ENCODE results near the gene MYO18B.
A peak's percentile ranks its signal among the peaks of the same experiment; 100 is the strongest.
"Not testable (repeated sequence)": the region's sequence is repeated elsewhere in the genome, so short reads cannot be mapped to it uniquely, and the experiment has no call there.

MYO18B gene, protein sequence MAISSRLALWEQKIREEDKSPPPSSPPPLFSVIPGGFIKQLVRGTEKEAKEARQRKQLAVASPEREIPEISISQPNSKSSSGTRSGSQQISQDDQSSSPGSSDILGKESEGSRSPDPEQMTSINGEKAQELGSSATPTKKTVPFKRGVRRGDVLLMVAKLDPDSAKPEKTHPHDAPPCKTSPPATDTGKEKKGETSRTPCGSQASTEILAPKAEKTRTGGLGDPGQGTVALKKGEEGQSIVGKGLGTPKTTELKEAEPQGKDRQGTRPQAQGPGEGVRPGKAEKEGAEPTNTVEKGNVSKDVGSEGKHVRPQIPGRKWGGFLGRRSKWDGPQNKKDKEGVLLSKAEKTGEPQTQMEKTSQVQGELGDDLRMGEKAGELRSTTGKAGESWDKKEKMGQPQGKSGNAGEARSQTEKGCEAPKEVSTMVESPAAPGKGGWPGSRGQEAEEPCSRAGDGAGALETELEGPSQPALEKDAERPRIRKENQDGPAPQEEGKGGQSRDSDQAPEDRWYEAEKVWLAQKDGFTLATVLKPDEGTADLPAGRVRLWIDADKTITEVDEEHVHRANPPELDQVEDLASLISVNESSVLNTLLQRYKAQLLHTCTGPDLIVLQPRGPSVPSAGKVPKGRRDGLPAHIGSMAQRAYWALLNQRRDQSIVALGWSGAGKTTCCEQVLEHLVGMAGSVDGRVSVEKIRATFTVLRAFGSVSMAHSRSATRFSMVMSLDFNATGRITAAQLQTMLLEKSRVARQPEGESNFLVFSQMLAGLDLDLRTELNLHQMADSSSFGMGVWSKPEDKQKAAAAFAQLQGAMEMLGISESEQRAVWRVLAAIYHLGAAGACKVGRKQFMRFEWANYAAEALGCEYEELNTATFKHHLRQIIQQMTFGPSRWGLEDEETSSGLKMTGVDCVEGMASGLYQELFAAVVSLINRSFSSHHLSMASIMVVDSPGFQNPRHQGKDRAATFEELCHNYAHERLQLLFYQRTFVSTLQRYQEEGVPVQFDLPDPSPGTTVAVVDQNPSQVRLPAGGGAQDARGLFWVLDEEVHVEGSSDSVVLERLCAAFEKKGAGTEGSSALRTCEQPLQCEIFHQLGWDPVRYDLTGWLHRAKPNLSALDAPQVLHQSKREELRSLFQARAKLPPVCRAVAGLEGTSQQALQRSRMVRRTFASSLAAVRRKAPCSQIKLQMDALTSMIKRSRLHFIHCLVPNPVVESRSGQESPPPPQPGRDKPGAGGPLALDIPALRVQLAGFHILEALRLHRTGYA (N-terminal part only)

DNA sequence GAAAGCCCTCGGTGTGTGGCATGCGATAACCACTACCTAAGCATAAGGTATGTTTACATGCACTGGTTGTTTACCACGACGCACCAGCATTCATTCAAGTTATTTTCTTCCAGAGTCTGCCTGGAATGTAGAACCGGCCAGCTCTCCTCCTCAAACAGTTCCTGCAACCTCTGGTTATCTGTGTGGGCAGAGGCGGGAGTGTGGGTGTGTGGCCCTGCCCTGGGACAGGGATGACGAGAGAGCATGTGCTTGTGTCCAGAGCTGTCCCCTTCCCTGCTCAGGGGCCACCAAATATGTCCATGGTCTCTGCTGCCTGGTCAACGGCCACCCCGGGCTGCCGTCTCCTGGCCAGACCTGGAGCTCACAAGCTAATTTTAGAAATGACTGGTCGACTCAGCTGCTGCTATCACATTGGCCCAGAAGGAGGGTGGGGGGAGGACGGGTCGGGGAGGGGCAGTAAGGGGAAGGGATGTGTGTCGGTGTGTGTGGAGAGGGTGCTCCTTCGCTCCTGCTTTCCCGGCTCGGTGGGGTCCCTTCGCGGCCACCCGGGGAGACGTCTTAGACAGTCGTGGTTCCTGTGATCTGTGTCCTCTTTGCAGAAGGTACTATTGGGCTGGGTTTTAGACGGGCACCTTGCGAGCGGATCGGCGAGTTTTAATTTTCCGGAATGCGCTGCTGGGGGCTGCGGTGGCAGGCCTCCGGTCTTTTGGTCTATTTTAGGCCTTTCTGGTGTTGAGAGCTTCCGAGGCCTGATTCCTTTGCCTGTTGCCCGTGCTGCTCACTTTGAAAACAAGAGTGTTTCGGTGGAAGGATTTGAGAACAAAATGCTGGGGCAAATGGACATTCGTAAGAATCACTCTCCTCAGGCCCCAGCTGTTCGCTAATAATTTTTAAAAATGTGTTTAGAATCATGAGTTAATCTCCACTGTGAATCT, at the start of gene MYO18B:
Gene MYO18B, plus strand, starts transcription at position 497 of the 935 bp plus-strand sequence. CDS start 18,905 bp downstream, outside the sequence.
- DNase-seq: no peak

- no peak for DNase-seq
These were observed 49.4 kb upstream of the MYO18B start for GRCh38 chr22:25692397-25693267.

- DNase-seq: no peak
These were observed 48.8 kb upstream of the MYO18B start for GRCh38 chr22:25693268-25693565.

DNA sequence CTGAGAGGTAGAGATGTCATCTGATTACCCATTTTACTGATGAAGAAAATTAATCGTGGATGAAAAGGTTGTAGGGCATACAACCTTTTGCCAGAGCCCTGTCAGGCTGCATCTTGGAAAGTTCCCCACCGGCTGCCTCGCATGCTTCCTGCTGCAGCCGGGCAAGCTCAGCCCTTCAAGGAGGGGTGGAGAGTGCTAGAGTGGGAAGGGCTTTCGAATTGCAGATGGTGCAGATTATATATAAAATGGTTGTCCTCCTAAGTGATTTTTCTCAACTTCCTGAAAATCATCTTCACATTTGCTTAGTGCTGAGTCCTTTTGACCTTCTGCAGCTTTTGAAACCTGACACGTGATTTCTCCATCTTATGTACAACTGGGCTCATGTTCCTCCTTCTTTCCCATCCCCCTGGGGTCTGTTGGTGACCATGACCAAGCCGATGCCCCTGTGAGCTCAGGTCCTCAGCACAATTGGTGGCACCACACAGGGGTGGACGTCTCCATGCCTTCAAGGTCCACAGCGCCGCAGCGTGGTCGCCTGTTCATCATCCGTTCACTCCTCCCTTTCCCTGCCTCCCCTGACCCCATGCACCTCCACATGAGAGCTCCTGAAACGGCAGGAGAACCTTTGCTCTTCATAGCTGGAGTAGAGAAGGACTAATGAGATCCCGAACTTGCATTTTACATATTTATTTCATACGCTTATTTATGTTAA, 47.6 kb upstream of the MYO18B start:
- DNase-seq: no peak

DNA sequence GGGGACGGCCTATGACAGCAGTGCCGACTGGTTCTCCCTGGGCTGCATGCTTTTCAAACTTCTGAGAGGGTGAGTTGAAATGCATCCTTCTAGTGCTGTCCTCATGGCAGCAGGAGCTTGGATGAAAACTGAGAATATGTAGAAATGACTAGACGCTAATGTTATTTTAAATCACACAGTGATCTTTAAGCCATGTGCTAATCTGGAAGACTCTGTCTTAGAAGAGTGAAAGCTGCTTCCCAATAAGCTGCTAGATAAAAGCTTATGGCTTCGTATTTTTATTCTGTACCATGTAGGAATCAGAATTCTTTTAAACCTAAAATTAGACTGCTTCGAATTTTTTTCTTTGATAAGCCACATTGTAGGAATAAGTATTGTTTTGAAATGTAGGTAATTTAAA, 46.8 kb upstream of the MYO18B start:
- DNase-seq: no peak

GRCh38 chr22:25696763-25697162, 45.2 kb upstream of the MYO18B start:
- no peak for DNase-seq

DNA sequence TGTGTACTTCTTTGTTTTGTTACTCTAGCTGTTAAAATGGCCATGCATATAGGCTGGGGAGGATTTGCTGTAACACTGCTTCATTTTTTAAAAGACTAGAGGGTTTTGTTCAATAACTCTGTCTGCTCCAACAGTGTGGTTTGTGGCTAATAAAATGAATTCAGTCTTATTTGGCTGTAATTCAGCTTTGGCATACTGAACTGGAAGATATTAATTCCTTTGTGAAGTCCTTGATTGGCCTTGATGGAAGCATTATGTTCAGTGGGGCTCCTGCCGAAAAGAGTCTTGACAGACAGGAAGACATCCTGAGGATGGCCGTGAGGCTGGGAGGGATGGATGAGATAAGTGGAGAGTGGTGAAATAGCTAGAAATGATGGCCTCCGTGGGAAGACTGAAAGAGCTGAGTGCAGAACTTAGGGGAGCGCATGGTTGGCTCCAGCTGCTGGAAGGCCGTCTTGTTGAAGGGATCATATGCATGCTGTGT, 44.8 kb upstream of the MYO18B start:
- DNase-seq: no peak

DNA sequence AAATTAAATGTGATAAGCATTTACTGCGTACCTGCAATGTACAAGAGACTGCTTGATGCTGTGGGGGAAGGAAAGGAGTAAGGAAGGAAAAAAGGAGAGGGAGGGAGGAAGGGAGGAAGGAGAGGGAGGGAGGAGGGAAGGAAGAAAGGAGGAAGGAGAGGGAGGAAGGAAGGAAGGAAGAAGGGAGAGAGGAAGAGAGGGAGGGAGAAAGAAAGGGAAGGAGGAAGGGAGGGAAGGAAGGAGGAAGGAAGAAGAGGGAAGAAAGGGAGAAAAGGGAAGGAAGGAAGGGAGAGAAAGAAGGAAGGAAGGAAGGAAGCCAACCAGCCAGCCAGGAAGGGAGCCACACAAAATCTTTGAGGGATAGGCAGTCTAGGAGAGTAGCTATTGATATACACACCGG, 44.0 kb upstream of the MYO18B start:
- DNase-seq: no peak

GRCh38 chr22:25698461-25698860, 43.5 kb upstream of the MYO18B start:
- no peak for DNase-seq

DNA sequence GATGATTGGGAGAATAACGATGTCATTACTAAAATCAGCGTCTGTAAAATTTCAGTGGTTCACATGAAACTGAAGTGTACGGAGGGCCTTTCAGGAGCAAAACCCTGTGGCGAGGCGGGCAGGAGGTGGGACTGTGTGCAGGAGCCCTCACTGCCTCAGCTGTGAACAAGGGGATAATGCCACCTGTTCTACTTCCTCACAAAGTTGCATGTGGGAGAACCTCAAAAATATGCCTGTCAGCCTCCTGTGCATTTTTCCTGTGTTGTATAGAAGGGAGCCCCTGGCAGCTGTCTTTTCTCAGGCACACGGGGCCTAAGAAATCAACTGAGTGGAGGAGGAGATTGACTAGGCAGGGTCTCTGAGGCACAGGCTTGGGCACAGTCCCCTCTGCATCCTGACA, 43.0 kb upstream of the MYO18B start:
- no peak for DNase-seq

GRCh38 chr22:25701056-25701780, 40.8 kb upstream of the MYO18B start:
- no peak for DNase-seq

- DNase-seq: no peak
These were observed 39.9 kb upstream of the MYO18B start for GRCh38 chr22:25702040-25702439.

GRCh38 chr22:25702571-25703167, 39.3 kb upstream of the MYO18B start:
- DNase-seq: peak; percentile 6

GRCh38 chr22:25704701-25705100, 37.3 kb upstream of the MYO18B start:
- DNase-seq: no peak

GRCh38 chr22:25706197-25706596, 35.8 kb upstream of the MYO18B start:
- no peak for DNase-seq

DNA sequence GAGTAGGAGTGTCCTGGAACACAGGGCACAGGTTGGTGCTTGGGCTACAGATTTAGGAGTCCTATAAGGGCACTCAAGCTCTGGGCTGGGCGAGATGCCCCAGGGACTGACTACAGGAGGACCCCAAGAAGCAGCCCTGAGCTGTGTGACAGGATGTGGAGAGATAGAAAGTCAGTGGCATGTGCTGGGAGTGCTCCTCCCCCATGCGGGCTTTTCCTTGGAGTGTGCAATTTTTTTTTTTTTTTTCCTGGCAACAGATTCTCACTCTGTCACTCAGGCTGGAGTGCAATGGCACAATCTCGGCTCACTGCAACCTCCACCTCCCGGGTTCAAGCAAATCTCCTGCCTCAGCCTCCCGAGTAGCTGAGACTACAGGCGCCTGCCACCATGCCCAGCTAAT, 33.6 kb upstream of the MYO18B start:
- DNase-seq: not testable (repeated sequence)

- DNase-seq: no peak
These were observed 32.2 kb upstream of the MYO18B start for GRCh38 chr22:25709758-25710157.

DNA sequence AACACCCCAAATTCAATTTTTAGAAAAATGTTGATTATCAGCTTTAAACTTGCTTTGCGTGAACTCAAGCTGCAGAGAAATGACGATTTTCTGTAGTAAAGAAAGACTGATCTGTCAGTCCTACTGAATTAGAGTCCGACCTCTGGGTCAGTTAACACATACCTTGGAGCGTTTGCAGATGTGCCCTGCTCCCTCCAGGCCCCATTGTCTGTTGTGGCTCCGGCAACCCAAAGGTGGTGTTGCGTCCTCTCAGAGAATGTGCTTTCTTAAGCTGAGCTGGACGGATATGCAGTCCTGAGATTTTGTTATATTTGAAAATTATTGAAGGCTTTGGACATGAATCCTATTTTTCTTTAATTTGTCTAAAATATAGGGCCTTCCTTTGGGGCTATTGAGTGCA, 31.5 kb upstream of the MYO18B start:
- no peak for DNase-seq

DNA sequence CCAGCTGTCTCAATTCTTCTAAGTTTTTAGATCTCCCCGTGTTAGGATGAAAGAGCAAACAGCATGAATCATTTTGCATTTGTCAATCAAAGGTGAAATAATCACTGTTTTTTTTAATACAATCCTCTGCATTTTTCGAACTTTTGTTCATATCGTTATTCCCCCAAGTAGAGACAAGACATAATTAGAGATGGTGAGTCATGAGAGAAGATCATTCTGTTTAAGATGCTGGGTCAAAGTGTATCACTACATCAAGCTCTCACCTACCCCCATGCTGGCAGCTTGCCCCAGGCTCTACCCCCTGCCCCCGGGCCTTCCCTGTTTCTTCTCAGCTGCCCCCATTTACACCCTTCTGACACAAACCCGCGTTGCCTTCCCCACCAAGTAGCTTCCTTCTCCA, 30.5 kb upstream of the MYO18B start:
- DNase-seq: no peak
